Activated CD8-positive, alpha-beta T cell treated with anti-CD3 and anti-CD28 coated beads, Interleukin-2, amount 10 ng/mL, durations not matched to agents 7 days and 5 days (primary cell): ENCODE data around the gene RHOC. TPM values are rescaled to one million over a fixed set of nuclear protein-coding genes. Genes with fewer than 3 reads are reported as not detected.

Experiments
- ATAC-seq: fragments of 150-1000 bp; cut with Tn5 transposase; one replicate; pipeline ENCODE4 v1.10.0; 2021; ENCODE audit warnings: moderate library complexity
- CTCF ChIA-PET: fragments of 350-600 bp; sonication (Branson Sonifier 250); formaldehyde crosslinking; loops from one replicate; lab custom pipeline; 2021; ENCODE audit warnings: antibody characterized with exemption; lab: Charles Lee
- POLR2A ChIA-PET: fragments of 350-600 bp; sonication (Branson Sonifier 250); formaldehyde crosslinking; loops from one replicate; lab custom pipeline; 2021; ENCODE audit warnings: antibody characterized with exemption; lab: Charles Lee
- DNase-seq: peaks from one replicate; pipeline ENCODE4 v3.0.0-alpha.2; 2020
- H3K27ac Mint-ChIP-seq: one replicate; pipeline ENCODE4 v1.8.0; 2021; ENCODE audit warnings: mild to moderate bottlenecking, mixed read lengths
- H3K27me3 Mint-ChIP-seq: one replicate; pipeline ENCODE4 v1.8.0; 2021; ENCODE audit warnings: low read depth, mixed read lengths
- H3K36me3 Mint-ChIP-seq: one replicate; pipeline ENCODE4 v1.8.0; 2021; ENCODE audit warnings: low read depth, mixed read lengths
- H3K4me1 Mint-ChIP-seq: one replicate; pipeline ENCODE4 v1.8.0; 2021; ENCODE audit warnings: low read depth, mixed read lengths
- H3K4me3 Mint-ChIP-seq: one replicate; pipeline ENCODE4 v1.8.0; 2021; ENCODE audit warnings: mild to moderate bottlenecking, mixed read lengths
- H3K9me3 Mint-ChIP-seq: one replicate; pipeline ENCODE4 v1.8.0; 2022; ENCODE audit warnings: mixed read lengths; ENCODE audit not compliant: insufficient read depth
- total RNA-seq, 2 experiments: library from RNA; stranded (reverse); gene quantifications; one replicate each; pipeline ENCODE4 v1.2.3, GENCODE V29; 2021

The RHOC gene
- total RNA-seq, 2 experiments from 2014 or later, result 85.6 to 93.8 TPM

DNA sequence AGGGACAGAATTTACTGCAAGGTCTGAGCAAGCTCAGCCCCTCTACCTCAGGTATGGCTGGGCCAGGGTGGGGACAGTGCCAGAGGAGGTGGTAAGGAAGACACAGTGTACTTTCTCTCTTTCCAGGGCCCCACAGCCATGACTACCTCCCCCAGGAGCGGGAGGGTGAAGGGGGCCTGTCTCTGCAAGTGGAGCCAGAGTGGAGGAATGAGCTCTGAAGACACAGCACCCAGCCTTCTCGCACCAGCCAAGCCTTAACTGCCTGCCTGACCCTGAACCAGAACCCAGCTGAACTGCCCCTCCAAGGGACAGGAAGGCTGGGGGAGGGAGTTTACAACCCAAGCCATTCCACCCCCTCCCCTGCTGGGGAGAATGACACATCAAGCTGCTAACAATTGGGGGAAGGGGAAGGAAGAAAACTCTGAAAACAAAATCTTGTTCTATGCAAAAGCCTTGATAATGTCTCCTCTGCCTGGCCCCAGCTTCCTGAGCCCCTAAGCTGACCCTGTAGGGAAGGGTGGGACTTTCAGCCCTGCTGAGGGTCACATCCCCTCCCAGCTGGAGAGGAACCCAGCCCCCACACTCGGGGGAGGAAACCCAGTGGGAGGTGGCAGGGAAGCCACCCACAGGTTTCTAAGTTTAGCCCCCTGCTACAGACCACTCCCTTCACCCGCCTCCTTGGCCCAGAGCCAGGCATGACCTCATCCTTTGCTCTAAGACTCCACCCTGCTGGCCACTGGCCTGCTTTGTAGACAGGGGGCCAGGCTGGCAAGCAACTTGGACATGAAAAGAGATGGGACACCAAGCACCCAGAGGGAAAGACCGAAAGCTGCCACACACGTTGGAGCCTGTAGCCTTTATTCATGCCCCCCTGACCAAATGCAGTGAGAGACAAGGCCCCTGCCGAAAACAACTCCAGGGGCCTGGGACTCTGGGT is 6.4 kb downstream of the RHOC start:
- ATAC-seq, result peak; percentile 41
- no peaks in the 10 kb centered on the region for H3K9me3 Mint-ChIP-seq
- no peaks in the 10 kb centered on the region for H3K27me3 Mint-ChIP-seq

GRCh38 chr1:112699425-112700144 is 7.3 kb downstream of the RHOC start:
- H3K36me3 Mint-ChIP-seq, result peaks cover 68% of the 10 kb centered on the region
- DNase-seq, result no peak
- ATAC-seq, result no peak

More for the DNA sequence above, 6.4 kb downstream of the RHOC start:
- Mint-ChIP-seq H3K36me3 (peaks cover 60% of the 10 kb centered on the region), H3K4me1 (peaks cover 62% of the 10 kb centered on the region), H3K4me3 (no peak overlapping the region), H3K27ac (peak overlapping the region; percentile 91)
- peak; percentile 81 for DNase-seq
- CTCF ChIA-PET, result interaction anchor here (0.7 to 6.9 kb wide), 2 partner anchors 16 to 26 kb away, joined by 3 to 56 read pairs; partner anchors contain the start of genes MOV10 and PPM1J
- POLR2A ChIA-PET, result interaction anchor here (0.8 to 3.7 kb wide), 3 partner anchors 26 to 83 kb away, joined by 3 to 21 read pairs (median 5); partner anchors contain the start of genes MOV10 and ST7L

GRCh38 chr1:112698366-112699310 is 8.3 kb downstream of the RHOC start:
- CTCF ChIA-PET, result interaction anchor here (0.9 to 6.9 kb wide), 4 partner anchors 9 to 85 kb away, joined by 3 to 56 read pairs (median 6); partner anchors contain the start of gene PPM1J
- Mint-ChIP-seq H3K36me3 (peaks cover 65% of the 10 kb centered on the region), H3K4me3 (no peak overlapping the region), H3K27ac (peak overlapping the region; percentile 91), H3K27me3 (no peaks in the 10 kb centered on the region), H3K4me1 (peaks cover 42% of the 10 kb centered on the region), H3K9me3 (no peaks in the 10 kb centered on the region)
- POLR2A ChIA-PET, result interaction anchor here (0.8 to 3.7 kb wide), 3 partner anchors 24 to 335 kb away, joined by 3 to 21 read pairs (median 3); partner anchors contain the start of genes MOV10 and ST7L
- DNase-seq, result no peak
- ATAC-seq, result no peak

More at GRCh38 chr1:112699425-112700144, 7.3 kb downstream of the RHOC start:
- CTCF ChIA-PET, result interaction anchor here (0.9 to 6.9 kb wide), 3 partner anchors 9 to 86 kb away, joined by 3 to 56 read pairs (median 3); partner anchors contain the start of gene PPM1J
- Mint-ChIP-seq H3K4me1 (peaks cover 52% of the 10 kb centered on the region), H3K27ac (peak overlapping the region; percentile 91), H3K27me3 (no peaks in the 10 kb centered on the region), H3K9me3 (no peaks in the 10 kb centered on the region), H3K4me3 (no peak overlapping the region)
- POLR2A ChIA-PET, result interaction anchor here (0.8 to 3.7 kb wide), 3 partner anchors 25 to 336 kb away, joined by 3 to 21 read pairs (median 3); partner anchors contain the start of genes MOV10 and ST7L

GRCh38 chr1:112697781-112698201 is 9.1 kb downstream of the RHOC start:
- POLR2A ChIA-PET, result interaction anchor here (0.8 to 3.7 kb wide), 2 partner anchors 23 to 62 kb away, joined by 3 to 21 read pairs; partner anchors contain the start of gene MOV10
- H3K27me3 Mint-ChIP-seq, result no peaks in the 10 kb centered on the region

DNA sequence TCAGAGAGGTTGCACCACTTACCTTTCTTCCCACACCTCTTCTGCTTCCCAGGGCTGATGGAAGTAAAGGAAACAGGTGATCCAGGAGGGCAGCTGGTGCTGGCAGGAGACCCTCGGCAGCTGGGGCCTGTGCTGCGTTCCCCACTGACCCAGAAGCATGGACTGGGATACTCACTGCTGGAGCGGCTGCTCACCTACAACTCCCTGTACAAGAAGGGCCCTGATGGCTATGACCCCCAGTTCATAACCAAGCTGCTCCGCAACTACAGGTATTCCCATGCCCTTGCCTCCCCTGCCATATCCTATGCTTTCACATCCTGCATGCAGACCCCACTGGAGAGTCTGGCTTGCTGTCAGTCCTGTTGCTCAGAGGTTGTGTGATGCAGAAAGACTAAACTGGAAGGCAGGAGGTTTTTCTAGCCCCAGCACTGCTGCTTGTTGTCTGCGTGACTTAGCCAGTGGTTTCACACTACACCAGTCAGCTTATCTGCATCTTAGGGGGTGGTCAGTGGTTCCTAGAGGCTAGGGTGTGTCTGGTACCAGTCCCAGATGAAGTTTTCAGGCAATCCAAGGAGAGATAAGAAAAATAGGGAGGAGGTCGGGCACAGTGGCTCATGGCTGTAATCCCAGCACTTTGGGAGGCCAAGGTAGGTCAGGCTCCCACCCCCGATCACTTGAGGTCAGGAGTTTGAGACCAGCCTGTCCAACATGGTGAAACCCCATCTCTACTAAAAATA is 10.2 kb downstream of the RHOC start:
- ATAC-seq (no peak), DNase-seq (no peak)
- Mint-ChIP-seq H3K4me1 (peaks cover 25% of the 10 kb centered on the region), H3K27ac (no peak overlapping the region), H3K9me3 (no peaks in the 10 kb centered on the region), H3K27me3 (no peaks in the 10 kb centered on the region), H3K36me3 (peaks cover 57% of the 10 kb centered on the region), H3K4me3 (no peak overlapping the region)
- POLR2A ChIA-PET, result interaction anchor here (0.8 kb wide), 1 partner anchor 61 kb away, joined by 3 read pairs; no protein-coding TSS in a partner anchor
- CTCF ChIA-PET, result interaction anchor here (2.9 kb wide), 1 partner anchor 11 kb away, joined by 10 read pairs; no protein-coding TSS in a partner anchor

More at GRCh38 chr1:112697781-112698201, 9.1 kb downstream of the RHOC start:
- no peak overlapping the region for H3K27ac Mint-ChIP-seq
- H3K4me3 Mint-ChIP-seq, result no peak overlapping the region
- DNase-seq (no peak), ATAC-seq (no peak)
- H3K4me1 Mint-ChIP-seq, result peaks cover 36% of the 10 kb centered on the region
- peaks cover 62% of the 10 kb centered on the region for H3K36me3 Mint-ChIP-seq
- CTCF ChIA-PET, result interaction anchor here (2.9 kb wide), 1 partner anchor 10 kb away, joined by 10 read pairs; no protein-coding TSS in a partner anchor
- no peaks in the 10 kb centered on the region for H3K9me3 Mint-ChIP-seq

DNA sequence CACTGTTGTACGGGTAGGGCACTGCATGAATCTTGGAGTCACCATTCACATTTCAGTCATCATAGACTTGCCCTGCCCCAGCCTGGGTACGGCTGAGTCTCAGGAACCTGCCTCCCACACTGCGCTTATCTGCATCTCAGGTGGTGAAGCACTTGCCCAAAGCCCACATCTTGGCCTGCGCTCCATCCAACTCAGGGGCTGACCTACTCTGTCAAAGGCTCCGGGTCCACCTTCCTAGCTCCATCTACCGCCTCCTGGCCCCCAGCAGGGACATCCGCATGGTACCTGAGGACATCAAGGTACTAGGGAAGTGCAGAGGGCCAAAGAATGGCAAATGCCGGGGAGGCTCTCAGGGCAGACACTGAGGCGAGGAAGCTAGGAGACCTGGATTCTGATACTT is 11.7 kb downstream of the RHOC start:
- ATAC-seq, result no peak
- CTCF ChIA-PET, result no interaction called here
- no peak overlapping the region for H3K4me3 Mint-ChIP-seq

DNA sequence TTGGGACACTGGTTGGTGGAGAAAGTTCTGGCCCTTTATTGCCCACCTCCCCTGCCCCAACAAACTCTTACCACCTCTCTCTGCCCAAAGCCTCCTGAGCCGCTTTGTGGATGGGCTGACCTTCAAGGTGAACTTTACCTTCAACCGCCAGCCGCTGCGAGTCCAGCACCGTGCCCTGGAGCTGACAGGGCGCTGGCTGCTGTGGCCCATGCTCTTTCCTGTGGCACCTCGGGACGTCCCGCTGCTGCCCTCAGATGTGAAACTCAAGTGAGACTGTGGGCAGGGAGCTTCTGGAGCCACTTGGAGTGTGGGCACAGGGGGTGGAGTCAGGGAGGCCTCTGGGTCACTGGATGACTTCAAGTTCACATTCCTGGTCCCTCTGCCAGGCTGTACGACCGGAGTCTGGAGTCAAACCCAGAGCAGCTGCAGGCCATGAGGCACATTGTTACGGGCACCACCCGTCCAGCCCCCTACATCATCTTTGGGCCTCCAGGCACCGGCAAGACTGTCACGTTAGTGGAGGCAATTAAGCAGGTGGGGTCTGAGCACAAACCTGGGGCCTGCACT is 12.5 kb downstream of the RHOC start:
- ChIA-PET POLR2A (no interaction called here), CTCF (interaction anchor here (1.2 kb wide), 1 partner anchor 378 kb away, joined by 3 read pairs; no protein-coding TSS in a partner anchor)
- no peak for ATAC-seq
- no peaks in the 10 kb centered on the region for H3K27me3 Mint-ChIP-seq
- no peak for DNase-seq
- H3K27ac Mint-ChIP-seq, result no peak overlapping the region
- H3K36me3 Mint-ChIP-seq, result peaks cover 52% of the 10 kb centered on the region
- no peak overlapping the region for H3K4me3 Mint-ChIP-seq
- no peaks in the 10 kb centered on the region for H3K9me3 Mint-ChIP-seq
- H3K4me1 Mint-ChIP-seq, result peaks cover 2% of the 10 kb centered on the region

More for the DNA sequence above, 11.7 kb downstream of the RHOC start:
- POLR2A ChIA-PET, result interaction anchor here (0.8 kb wide), 1 partner anchor 76 kb away, joined by 3 read pairs; the partner anchor contains the start of gene ST7L
- Mint-ChIP-seq H3K27me3 (no peaks in the 10 kb centered on the region), H3K36me3 (peaks cover 55% of the 10 kb centered on the region), H3K4me1 (peaks cover 11% of the 10 kb centered on the region), H3K27ac (no peak overlapping the region), H3K9me3 (no peaks in the 10 kb centered on the region)
- DNase-seq, result no peak

DNA sequence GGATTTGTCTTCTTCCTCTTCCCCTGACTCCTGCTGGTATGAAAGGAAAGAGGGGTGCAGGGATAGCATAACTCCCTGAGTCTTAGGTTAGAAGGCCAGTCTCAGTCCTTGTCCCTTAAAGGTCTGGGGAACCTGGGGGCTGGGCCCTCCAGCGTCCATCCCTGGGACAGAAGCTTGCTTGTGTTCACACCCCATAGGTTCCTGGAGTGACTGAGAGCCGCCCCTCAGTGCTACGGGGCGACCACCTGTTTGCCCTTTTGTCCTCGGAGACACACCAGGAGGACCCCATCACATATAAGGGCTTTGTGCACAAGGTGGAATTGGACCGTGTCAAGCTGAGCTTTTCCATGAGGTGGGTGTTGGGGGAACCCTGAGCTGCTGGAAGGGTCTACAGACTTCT is 13.1 kb downstream of the RHOC start:
- no peaks in the 10 kb centered on the region for H3K27me3 Mint-ChIP-seq
- no peak overlapping the region for H3K4me3 Mint-ChIP-seq
- ChIA-PET CTCF (interaction anchor here (1.2 kb wide), 1 partner anchor 378 kb away, joined by 3 read pairs; no protein-coding TSS in a partner anchor), POLR2A (interaction anchor here (1.5 kb wide), 1 partner anchor 19 kb away, joined by 4 read pairs; the partner anchor contains the start of gene MOV10)
- no peak for DNase-seq
- ATAC-seq, result no peak
- H3K9me3 Mint-ChIP-seq, result no peaks in the 10 kb centered on the region
- peaks cover 48% of the 10 kb centered on the region for H3K36me3 Mint-ChIP-seq
- no peaks in the 10 kb centered on the region for H3K4me1 Mint-ChIP-seq
- no peak overlapping the region for H3K27ac Mint-ChIP-seq

GRCh38 chr1:112692681-112693080 is 14.2 kb downstream of the RHOC start:
- H3K36me3 Mint-ChIP-seq, result peaks cover 44% of the 10 kb centered on the region
- no peak overlapping the region for H3K4me3 Mint-ChIP-seq
- no peaks in the 10 kb centered on the region for H3K27me3 Mint-ChIP-seq
- no peak for ATAC-seq
- peaks cover 2% of the 10 kb centered on the region for H3K4me1 Mint-ChIP-seq
- no peak for DNase-seq
- ChIA-PET CTCF (no interaction called here), POLR2A (interaction anchor here (1.2 to 1.5 kb wide), 2 partner anchors 12 to 18 kb away, joined by 3 to 4 read pairs; partner anchors contain the start of gene MOV10)
- no peak overlapping the region for H3K27ac Mint-ChIP-seq
- no peaks in the 10 kb centered on the region for H3K9me3 Mint-ChIP-seq
